NCI-H460 (cell line): ENCODE results near the gene TWNK. TPM values are rescaled to one million over a fixed set of nuclear protein-coding genes. Genes with fewer than 3 reads are reported as not detected.
A peak's percentile ranks its signal among the peaks of the same experiment; 100 is the strongest.
"Not testable (repeated sequence)": the region's sequence is repeated elsewhere in the genome, so short reads cannot be mapped to it uniquely, and the experiment has no call there.

Experiments
- DNase-seq: peaks from one replicate; pipeline ENCODE4 v3.0.0-alpha.2; 2016; ENCODE audit warnings: low read depth; ENCODE audit errors: extremely low read depth
- total RNA-seq: library from RNA; depleted of rRNA; stranded (reverse); fragments of >200 nt; shearing (Covaris generic); gene quantifications from 2 replicates; pipeline ENCODE4 v1.2.3, GENCODE V29; 2014

The TWNK gene
- total RNA-seq, 1 experiment from 2014 or later, result 19.9 TPM

DNA sequence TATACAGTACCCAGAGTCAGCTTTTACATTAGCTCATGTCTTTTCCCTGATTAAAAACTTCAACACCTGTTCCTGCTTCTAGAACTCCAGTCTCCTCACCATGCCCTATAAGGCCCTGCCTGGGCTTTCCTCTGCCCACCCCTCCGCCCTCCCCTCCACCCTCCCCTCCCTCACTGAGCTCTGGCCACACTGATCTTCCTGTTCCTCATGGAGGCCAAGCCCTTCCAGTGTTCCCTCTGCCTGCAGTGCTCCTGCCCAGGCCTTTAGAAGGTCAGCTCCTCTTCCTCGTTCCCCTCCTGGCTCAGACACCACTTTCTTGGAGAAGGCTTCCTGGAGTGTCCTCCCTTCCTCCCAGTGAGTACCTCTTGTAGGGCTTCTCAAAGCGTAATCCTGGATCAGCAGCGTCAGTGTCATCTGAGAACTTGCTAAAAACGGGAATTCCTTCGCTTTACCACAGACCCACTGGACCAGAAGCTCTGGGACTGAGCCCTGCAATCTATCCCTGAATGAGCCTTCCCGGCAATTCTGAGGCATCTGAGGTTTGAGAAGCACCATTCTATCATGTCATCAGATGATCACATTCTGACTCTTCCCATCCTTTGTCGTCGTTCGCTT is 39.9 kb downstream of the TWNK start:
- DNase-seq, result no peak

DNA sequence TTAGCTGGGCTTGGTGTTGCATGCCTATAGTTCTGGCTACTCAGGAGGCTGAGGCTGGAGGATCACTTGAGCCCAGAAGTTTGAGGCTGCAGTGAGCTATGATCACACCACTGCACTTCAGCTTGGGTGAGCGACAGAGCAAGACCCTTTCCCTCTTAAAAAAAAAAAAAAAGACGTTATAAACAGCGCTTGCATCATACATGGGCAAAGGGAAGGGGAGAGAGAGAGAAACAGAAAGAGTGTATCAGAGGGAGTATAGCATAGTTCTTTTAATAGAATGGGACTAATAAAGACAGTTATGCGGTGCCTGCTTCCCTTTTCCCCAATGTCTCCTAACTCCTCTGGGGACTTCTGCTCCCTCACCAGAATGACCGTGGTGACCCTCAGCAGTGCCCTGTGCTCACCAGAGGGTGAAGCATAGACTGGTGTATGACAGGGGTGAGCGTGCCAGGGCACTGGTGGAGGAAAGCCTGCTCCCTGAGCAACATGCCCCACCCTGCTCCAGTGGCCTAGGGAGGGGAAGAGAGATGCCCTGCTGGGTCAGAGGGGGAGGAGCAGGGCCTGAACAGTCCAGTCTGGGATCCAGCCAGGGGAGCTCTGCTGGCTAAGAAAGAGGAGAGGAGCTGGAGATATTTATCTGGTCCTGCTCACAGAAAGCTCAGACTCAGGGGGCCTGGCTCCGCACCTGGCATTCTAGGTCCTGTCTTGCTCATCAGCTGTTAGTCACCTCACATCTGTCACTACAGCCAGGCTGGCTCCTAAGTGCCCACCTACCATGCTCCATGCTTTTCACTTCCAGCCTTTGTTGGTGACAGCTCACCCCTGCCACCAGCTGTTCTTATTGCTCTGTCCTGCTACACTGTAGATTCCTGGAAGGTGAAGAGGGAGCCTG is 41.3 kb downstream of the TWNK start:
- no peak for DNase-seq

- DNase-seq, result no peak
Measured at GRCh38 chr10:101029520-101030295, 42.4 kb downstream of the TWNK start.

- no peak for DNase-seq
Measured at GRCh38 chr10:101030496-101031127, 43.3 kb downstream of the TWNK start.

DNA sequence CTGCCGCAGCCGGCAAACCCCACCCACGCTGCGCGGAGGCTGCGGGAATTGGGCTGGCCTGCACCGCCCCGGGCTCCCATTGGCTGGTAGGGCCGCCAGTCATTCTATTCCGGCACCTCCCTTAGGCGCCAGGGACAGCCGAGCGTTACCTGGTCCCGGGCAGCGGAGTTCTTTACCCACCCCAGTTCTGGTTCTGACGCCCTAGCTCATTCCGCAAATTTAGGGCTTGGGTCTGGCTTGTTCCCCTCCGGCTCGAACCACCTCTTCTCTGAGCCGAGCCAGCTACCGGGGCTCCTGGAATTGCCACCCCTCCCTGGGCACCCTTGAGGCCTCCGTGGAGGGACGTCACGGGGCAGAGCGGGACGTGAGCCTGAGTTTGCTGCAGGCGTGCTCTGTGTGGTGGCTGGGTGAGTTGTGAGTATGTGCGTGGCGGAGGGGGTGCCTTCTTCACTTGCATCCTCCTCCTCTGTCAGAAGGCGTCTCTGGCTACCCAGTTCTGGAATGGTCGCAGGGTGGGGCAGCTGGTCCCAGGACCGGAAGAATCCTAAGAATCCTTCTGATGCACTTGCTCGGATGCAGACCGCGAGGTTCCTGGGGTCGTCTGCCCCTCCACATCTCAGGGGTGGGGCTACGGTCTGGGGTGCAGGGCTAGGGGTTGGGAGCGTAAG is 43.9 kb downstream of the TWNK start, which contains the start of the genes PDZD7 and SFXN3:
Gene PDZD7, minus strand, starts transcription at position 2 of the 668 bp plus-strand sequence. CDS start 910 bp downstream, outside the sequence.
Gene SFXN3, plus strand, starts transcription at position 107 of the 668 bp plus-strand sequence. CDS start 3,461 bp downstream, outside the sequence.
- DNase-seq, result peak; percentile 89

- no peak for DNase-seq
Measured at GRCh38 chr10:101031796-101032636, 44.7 kb downstream of the TWNK start.

- DNase-seq, result no peak
Measured at GRCh38 chr10:101032637-101033224, 45.4 kb downstream of the TWNK start.

DNA sequence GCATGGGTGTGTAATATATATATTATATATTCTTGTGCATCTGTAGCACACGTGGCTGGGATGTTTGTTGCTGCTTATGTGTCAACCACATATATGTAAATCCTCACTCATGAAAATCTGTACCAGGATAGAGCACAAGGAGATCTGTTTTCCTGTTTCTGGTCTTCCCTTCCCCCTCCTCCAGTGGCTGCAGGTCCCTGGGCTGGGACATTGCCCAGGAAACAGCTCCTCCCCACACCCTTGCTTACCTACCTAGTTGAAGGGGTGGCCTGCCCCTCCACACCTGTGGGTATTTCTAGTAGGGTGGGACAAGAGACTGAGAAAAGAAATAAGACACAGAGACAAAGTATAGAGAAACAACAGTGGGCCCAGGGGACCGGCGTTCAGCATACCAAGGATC is 45.9 kb downstream of the TWNK start:
- no peak for DNase-seq

DNA sequence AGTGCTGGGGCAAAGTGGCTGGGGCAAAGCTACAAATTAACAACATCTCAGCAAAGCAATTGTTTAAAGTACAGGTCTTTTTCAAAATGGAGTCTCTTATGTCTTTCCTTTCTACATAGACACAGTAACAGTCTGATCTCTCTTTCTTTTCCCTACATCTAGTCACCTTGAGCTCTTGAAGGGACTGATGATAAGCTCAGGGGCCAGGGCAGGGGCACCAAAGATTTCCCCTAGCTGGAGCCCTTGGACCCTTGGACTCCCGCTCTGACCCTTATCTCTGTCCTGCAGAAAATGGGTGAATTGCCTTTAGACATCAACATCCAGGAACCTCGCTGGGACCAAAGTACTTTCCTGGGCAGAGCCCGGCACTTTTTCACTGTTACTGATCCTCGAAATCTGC is 47.1 kb downstream of the TWNK start:
- DNase-seq, result not testable (repeated sequence)

GRCh38 chr10:101035314-101035713 is 48.0 kb downstream of the TWNK start:
- no peak for DNase-seq

- DNase-seq, result no peak
Measured at GRCh38 chr10:101035916-101036702, 48.8 kb downstream of the TWNK start.

- DNase-seq, result no peak
Measured at GRCh38 chr10:101036726-101037125, 49.4 kb downstream of the TWNK start.

DNA sequence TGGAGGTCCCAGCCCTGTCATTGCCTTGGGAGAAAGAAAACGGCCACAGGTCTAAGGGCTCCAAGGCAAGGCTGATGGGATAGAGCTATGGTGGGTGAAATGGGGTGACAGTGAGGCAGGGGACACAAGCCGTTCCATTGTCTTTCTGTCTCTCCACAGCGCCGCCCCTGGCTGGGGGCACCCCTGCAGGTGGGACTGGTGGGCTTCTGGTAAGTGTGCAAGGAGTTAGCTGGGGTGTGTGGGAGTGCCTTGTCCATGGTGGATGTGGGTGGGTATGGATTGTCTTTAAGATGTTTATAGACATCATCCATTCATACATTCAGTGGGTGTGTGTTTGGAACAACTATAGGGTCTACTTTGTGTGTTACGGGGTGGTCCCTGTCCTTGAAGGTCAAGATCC is 51.1 kb downstream of the TWNK start:
- DNase-seq, result no peak

- DNase-seq, result no peak
Measured at GRCh38 chr10:101040061-101040460, 52.7 kb downstream of the TWNK start.

DNA sequence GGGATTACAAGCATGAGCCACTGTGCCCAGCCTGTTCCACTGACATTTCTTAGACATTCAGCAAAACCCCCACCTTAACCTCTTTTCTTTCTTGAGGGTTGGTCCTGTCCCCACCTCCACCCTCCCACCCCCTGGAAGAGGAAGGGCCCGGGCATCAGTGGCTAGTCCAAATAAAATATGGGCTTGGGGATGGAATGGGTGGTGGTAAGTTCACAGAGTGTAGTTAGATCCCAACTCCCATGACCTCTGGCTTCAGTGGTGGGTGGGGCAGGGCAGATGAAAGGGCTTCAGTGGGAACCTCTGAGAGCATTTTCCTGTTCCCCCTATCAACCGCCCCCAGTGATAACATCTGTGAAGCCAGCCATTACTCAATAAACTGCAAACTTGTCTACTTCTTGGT is 53.5 kb downstream of the TWNK start:
- DNase-seq, result no peak

- DNase-seq, result peak; percentile 86
Measured at GRCh38 chr10:101041252-101041761, 54.0 kb downstream of the TWNK start.

DNA sequence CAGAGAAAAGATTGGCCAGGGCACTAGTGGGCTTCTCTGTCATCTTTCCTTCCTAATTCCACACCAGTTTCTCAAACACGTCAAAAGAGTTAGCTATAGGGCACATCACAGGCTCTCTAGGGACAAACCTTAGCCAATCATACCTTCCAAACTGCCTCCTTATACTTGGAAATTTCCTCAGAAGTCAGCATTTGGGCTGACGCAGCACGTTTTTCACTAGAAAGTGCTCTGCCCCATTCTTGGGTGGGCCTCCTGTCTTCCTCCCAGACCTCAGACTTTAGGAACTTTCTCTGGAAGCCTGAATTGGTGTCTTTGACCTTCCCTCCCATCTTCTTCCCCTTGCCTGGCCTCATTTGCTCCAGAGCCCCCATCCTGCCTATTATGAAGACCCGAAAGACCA is 54.8 kb downstream of the TWNK start:
- no peak for DNase-seq
